GM21723 (cell line): ENCODE results near the gene ZDHHC24.
A peak's percentile ranks its signal among the peaks of the same experiment; 100 is the strongest.

ENCODE experiments used
- ATAC-seq: cut with Tn5 transposase; IDR thresholded peaks from one replicate; pipeline ENCODE4 v1.9.1; 2021; ENCODE audit warnings: mild to moderate bottlenecking, moderate library complexity; ENCODE audit not compliant: unreplicated experiment

Gene ZDHHC24

DNA sequence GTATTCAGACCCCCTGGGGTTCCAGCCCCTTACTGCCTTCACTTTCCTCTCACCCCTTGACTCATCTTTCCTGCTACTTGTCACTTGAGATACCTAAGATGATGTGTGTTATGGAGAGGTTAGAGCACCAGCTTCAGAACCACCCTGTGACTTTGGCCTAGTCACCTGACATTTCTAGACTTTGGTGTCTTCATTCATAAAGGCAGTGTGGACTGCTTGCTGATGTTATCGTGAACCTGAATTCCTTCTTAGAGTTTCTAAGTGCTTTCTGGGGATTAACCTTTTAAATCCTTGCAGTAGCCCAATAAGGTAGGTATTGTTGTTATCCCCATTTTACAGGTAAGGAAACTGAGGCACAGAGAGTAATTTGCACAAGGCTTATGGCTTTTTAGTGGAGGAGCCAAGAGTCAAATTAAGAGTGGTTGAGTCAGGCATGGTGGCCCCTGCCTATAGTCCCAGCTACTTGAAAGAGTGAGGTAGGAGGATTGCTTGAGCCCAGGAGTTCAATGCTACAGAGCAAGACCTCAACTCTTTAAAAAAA, 40.5 kb downstream of the ZDHHC24 start:
- no peak for ATAC-seq

DNA sequence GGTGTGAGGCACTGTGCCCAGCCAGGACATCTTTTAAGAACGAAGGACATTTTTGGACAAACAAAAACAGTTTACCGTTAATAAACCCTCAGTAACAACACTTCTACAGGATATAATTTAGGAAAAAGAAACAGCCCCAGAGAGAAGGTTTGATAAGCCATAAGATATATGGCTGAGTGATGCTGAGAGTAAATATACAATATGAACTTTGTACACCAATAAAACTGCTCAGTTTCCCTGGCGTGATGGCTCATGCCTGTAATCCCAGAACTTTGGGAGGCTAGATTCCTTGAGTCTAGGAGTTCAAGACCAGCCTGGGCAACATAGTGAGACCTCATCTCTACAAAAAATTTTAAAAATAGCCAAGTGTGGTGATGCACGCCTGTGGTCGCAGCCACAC, 47.3 kb downstream of the ZDHHC24 start:
- ATAC-seq, result no peak

DNA sequence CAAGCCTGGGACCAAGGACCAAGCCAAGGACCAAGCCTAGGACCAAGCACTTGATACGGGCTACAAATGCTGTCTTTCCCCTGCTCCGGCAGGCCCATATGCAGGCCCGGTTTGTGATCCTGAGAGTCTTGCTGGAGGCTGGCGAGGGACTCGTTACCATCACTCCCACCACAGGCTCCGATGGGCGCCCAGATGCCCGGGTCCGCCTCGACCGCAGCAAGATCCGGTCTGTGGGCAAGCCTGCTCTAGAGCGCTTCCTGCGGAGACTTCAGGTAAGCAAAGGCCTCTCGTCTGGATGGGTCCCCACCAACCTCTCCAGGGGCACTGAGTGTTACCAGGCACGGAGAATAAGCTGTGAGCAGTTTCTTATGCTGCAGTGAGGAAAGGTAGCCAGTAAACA, 48.6 kb downstream of the ZDHHC24 start:
- no peak for ATAC-seq

DNA sequence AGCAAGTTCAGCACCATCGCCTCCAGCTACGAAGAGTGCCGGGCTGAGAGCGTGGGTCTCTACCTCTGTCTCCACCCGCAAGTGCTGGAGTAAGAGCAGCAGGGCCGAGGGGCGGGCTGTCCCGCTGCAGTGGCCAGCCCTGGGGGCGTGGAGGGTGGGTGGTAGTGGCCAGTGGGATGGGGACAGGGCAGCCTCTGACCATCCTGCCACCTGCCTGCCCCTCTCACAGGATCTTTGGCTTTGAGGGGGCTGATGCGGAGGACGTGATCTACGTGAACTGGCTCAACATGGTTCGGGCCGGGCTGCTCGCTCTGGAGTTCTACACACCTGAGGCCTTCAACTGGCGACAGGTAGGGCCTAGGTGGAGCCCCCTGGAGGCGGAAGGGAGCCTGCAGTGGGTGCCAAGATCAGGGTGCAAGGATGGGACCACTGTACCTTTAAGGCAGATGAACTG, 50.4 kb downstream of the ZDHHC24 start:
- no peak for ATAC-seq

DNA sequence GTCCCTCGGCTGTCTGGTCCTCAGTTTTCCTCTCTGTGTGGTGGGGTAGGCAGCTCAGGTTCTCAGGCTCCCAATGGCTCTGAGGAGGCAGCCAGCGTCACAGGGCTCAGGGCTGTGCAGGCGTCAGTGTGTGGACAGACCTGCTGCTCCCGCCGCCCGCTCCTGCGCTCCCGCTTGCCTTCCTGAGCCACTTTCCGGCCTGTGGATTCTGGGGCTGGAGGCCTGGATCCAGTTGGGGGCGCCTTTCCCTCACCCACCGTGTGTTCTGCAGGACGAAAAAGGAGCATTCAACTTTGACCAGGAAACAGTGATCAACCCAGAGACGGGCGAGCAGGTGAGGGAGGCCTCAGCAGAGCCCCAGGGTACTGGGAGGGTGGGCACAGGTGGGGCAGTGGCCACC, 50.9 kb downstream of the ZDHHC24 start:
- ATAC-seq, result no peak

DNA sequence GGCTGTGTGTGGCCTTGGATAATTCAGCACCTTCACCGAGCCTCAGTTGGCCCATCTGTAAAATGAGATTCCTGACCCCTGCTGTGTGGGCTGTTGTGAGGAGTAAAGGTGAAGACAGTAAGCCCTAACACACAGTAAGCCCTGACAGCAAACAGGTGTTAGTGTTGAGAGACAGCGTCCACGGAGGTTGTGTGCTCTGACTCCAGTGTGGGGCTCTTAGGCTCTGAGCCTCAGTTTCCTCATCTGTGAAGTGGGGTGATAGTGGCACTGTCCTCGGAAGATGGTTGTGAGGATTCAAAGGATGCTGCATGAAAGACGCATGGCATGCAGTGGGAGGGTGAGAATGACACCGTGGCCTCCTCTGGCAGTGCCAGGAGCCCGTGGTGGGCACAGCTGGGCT, 51.4 kb downstream of the ZDHHC24 start:
- no peak for ATAC-seq

DNA sequence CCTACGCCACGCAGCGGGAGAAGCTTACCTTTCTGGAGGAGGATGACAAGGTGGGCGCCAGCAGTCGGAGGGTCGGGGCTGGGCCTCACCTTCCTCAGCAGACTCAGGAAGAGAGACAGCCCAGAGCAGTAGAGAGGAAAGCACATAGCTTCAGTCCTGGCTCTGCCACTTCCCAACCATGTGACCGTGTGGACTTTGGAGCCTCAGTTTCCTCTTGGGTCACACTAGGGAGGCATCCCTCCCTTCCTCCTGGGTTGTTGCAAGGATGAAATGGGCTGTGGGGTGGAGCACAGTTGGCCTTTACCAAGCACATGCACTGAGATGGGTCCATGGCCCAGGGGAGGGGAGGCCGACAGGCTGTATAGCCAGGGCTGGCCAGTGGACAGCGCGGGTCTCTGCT, 52.7 kb downstream of the ZDHHC24 start:
- no peak for ATAC-seq

DNA sequence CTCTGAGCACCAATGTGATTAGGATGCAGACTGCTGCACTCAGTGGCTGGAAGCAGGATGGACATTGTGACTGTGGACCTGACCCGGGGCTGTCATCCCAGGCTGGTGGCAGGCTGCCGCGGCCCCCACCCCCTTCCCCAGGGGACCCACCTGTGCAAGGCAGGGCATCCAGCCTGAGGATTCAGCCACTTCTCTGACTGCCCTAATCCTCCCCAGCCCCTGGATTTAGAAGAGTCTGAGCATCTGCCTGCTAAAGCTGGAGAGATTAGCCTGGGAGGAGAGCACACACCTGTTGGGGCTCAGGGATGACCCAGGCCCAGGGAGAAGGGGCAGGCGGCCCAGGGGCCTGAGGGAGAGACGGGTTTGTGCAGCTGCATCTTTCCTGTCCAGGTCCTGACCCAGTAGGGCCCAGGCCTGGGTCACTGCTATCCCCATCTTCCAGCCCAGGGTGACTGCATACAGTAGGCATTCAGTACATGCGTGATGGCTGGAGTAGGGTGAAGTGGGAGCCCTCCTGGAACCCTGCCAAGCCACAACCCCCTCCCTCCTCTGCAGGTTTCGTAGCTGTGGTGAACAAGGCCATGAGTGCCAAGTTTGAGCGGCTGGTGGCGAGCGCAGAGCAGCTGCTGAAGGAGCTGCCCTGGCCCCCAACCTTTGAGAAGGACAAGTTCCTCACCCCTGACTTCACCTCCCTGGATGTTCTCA, 53.5 kb downstream of the ZDHHC24 start:
- ATAC-seq, result no peak

DNA sequence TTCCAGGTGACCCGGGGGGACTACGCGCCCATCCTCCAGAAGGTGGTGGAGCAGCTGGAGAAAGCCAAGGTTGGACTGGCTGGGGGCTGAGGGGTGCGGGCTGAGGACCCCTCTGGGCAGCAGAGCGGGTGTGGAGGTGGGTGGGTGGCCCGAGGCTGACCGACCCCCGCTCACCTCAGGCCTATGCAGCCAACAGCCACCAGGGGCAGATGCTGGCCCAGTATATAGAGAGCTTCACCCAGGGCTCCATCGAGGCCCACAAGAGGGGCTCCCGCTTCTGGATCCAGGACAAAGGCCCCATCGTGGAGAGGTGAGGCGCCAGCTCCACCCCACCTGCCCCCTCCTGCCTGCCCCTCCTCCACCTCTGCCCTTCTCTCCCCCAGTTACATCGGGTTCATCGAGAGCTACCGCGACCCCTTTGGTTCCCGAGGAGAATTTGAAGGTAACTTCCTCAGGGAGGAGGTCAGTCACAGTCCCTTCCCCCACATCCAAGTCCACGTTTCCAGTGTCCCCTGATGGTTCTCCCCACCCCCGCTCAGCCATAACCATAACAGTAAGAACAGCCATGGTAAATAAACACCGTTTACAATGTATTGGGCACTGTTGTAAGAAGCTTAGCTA, 54.4 kb downstream of the ZDHHC24 start:
- no peak for ATAC-seq

DNA sequence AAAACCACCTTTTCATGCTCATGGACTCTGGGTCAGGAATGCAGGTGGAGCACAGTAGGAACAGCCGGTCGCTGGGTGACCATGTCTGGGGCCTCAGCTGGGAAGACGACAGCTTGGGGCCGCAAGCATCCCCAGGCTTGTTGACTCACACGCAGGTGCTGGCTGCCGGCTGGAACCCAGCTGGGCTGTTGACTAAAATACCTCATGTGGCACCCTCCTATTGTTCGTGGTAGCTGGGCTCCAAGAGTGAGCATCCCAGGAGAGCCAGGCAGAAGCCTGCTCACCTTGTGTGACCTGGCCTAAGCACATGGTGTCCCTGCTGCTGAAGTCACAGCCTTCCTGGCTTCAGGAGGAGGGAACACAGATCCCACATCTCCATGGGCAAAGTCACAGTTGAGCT, 56.2 kb downstream of the ZDHHC24 start:
- no peak for ATAC-seq

DNA sequence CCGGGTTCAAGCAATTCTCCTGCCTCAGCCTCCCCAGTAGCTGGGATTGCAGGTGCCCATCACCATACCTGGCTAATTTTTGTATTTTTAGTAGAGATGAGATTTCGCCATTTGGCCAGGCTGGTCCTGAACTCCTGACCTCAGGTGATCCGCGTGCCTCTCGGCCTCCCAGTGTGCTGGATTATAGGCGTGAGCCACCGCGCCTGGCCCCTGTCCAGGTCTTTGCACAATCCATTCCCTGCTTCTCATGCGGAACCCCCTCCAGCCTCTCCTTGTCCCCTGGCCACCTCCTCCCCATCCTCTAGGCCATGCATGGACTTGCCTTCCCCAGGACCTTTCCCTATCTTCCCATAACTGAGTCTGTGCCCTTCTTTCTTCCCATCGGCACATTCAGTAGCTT, 56.9 kb downstream of the ZDHHC24 start:
- ATAC-seq, result no peak

DNA sequence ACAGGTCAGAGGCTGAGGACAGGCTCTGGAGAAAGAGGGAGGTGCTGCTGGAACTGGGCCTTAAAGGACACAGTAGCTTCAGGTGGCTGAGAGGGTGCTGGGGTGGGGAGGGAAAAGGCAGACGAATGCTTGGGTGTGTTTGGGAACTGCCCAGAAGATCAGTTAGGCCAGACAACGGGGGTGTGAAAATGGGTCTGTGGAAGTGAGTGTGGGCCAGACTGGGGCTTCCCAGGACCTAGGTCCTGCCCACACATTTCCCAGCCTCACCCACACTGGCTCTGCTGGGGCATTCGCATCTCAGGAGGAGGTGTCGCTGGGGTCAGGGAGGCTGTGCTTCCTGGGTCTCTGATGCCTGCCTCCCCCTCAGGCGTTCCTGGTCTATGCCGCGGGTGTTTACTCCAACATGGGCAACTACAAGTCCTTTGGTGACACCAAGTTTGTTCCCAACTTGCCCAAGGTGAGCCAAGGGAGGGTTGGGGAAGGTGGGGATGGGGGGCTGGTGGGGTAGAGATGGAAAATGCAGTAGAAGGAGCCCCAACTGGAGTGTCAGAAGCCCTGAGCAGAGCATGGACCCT, 61.0 kb downstream of the ZDHHC24 start:
- ATAC-seq, result no peak

DNA sequence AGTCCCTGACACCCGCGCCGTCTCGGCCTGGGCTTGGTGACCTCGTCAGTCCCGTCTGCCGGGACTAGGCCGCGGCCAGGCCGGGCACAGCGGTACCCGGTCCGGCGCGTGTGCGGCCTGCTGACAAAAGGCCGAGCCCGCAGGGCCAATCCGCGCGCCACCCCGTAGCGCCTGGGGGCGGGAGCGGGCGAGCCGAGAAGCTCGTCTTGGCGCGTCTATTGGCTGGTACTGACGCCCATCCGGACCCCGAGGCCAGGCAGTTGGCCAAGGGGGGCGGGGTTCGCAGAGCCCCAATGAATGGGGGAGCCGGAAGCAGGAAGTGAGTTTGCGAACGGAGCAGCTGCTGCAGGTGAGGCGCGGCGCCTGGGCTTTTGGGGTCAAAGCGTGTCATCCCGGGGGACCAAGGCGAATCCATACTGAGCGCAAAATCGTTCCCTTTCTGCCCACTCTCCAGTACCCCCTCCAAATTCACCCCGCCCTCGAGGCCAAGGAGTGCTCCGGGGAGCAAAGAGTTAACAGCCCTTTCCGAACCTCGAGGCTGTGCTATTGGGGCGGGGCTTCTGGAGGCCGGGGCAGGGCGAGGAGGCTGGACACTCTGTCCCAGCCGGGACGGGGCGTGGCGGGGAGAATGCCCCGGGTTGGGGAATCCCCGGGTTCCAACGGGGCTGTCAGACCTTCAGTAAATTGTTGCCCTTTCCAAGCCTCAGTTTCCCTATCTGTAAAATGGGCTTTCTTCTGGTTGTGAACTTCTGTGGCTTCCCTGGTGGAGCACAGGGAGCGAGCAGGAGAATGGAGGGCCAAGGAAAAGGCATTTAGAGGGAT, 65.5 kb downstream of the ZDHHC24 start, which contains the start of gene DPP3:
TSS of gene DPP3 (plus strand) at position 318 of the 822 bp plus-strand sequence. CDS start 1,767 bp downstream, outside the sequence.
- ATAC-seq, result peak; percentile 90

DNA sequence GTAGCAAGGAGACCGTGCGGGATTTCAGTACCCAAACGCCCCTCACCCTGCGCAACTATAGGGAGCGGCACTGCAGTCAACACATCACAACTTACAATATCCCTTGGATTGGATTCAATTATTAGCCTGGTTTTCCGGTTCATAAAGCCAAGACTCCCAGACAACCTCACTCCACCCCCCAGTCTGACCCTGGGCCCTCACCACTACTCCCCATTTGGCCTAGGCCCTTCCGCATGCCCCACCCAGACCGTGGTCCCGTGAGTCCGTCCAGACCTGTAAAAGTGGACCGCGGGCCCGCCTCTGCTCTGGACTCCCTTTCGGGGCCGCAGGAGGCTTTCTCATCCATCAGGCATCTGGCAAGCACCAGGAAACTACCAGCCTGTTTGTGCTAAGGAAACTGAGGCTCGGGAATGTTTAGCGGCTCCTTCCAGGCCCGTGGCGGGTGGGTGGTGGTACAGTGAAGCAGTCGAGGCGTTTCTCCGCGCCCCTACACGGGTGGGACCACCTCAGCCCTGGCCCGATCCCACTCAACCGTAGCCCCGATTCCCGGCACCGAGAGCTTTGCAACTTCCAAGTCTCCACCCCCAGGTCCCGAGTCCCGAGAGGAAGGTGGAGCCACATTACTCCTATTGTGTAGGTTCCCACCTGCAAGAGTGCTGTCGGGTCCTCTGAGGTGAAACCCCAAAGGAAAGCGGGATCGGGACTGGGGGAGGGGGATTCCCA, 66.3 kb downstream of the ZDHHC24 start:
- peak; percentile 15 for ATAC-seq

DNA sequence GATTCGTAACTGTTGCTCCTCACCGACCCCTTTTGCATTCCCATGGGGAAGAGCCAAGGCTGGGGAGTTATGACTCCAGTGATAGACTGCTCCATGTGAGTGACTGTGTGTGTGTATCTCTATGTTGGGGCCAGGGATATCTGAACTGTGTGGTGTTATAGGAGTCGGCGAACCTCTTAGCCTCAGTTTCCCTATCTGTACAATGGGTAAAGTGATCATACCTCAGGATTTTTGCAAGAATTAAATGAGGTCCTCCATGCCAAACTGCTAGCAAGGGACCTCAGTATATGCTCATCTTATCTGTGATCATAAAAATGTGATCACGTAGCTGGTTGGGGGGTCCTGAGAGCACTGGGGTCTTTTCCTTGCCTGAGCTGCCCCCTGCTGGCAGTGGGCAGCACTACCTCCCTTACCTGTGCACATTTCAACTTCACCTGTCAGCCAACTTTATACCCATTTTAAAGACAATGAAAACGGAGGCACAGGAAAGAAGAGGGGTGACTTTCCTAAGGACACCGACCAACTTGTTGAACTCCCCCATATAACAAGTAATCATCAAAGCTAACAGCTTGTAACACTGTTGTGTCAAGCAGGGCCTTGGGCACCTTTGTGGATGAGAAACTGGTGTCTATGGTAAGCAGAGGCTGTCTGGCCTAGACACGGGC, 67.0 kb downstream of the ZDHHC24 start:
- ATAC-seq, result no peak

DNA sequence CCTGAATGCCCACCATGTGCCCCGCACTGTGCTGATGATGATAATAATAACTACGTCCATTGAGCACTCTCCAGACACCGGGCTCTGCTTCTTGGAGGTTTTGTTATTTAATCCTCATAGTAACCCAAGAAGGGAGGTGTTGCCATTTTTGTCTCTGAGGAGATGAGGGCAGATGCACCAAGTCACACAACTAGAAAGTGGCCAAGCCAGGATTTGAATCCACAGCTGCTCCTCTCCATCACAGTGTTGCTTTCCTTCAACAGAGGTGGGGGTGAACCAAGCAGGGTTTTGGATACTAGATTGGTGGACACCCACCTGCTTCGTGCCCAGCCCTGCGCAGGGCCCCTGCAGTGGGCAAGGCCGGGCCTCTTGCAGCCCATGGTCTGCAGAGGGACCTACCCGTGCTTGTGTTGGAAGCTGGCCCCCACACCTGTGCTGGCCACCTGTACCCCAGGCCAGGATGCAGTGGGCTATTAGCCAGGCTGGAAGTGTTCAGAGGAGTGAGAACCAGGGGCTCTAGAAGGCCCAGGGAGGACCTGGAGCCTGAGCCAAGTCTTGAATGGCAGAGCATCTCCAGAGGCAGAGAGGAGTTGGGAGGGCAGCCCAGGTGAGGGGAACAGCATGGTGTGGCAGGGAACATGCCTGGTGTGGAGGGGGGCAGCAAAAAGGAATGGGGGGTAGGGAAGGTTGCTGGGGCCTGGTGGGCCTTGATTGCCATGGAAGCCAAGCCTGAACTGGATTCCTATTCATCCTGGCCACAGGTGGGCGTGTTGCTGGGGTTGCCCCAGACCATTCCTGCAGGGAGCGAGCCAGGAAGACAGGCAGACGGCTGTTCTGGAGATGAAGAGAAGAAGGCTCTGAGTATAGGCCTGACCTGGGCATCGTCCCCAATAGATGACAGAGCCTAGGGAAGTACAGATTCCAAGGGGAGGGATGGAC, 68.3 kb downstream of the ZDHHC24 start:
- no peak for ATAC-seq

DNA sequence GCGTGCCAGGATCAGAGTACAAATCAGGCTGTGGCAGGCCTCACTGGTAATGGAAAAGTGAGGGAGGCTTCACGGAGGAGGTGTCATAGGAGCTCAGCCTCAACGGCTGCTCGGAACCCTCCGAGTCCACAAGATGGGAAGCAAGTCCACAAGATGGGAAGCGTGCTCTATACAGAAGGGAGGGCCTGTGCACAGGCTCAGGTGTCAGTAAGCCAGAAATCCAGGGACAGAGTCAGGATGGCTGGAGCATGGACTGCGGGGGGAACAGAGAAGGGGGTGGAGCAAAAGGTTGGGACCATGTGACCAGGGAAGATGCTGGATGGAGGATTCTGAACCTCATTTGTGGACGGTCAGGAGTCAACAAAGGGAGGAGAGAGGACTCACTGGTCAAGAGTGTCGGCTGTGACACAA, 69.0 kb downstream of the ZDHHC24 start:
- ATAC-seq, result no peak

DNA sequence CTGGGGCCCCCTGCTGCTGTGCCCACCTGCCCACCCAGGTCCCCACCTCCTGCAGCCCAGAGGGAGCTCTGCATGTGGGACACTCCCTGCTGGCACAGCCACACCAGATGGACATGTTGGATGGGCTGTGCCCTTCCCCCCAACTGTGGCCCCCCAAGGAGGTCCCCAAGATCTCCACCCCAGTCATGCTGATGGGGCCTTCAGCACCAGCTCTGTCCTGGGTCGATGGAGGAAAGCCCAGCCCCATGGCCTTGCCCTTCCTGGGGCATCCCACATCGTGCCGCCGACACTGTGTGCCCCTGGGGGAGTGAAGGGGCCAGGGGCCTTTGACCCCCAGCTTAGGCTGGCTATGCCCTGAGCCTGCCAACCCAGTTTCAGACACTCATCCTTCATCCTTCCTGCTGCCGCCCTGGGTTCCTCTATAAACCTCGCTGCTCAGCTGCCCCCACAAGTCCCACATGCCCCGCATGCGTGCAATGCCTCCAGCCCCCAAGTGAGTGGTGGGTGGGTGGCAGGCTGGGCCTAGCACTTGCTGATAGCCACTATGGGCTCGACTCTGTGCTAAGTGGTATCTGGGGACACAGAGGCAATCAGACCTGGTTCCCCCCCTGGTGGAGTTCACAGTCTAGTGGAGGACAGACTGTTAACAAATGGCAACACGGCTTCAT, 69.5 kb downstream of the ZDHHC24 start:
- no peak for ATAC-seq
